ENCODE data around the gene HNF4A.

DNA sequence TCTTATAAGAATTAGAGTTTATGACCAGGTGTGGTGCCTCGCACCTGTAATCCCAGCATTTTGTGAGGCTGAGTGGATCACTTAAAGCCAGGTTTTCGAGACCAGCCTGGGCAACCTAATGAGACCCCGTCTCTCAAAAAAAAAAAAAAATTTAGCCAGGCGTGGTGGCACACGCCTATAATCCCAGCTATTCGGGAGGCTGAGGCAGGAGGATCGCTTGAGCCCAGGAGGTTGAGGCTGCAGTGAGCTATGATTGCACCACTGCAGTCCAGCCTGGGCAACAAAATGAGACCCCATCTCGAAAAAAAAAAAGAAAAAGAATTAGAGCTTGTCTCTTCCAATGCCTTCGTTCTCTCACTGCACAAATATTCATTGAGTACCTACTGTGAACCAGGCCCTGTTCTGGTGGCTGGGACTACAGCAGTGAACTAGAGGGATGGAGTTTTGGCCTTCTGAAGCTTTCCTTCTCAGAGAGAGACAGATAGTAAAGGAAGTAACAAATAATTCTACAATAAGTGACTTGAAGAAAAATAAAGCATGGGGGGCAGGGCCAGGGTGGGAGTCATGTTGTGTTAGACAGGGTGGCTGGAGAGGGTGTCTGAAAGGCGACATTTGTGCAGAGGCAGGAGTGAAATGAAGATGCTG is 56.4 kb downstream of the HNF4A start:
- TF ChIP-seq, protein P1, sequence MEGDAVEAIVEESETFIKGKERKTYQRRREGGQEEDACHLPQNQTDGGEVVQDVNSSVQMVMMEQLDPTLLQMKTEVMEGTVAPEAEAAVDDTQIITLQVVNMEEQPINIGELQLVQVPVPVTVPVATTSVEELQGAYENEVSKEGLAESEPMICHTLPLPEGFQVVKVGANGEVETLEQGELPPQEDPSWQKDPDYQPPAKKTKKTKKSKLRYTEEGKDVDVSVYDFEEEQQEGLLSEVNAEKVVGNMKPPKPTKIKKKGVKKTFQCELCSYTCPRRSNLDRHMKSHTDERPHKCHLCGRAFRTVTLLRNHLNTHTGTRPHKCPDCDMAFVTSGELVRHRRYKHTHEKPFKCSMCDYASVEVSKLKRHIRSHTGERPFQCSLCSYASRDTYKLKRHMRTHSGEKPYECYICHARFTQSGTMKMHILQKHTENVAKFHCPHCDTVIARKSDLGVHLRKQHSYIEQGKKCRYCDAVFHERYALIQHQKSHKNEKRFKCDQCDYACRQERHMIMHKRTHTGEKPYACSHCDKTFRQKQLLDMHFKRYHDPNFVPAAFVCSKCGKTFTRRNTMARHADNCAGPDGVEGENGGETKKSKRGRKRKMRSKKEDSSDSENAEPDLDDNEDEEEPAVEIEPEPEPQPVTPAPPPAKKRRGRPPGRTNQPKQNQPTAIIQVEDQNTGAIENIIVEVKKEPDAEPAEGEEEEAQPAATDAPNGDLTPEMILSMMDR (IDR thresholded peaks at IDR 0.05), result no peak
- TF ChIP-seq EZH2 (IDR thresholded peaks at IDR 0.05; ENCODE audit: borderline replicate concordance, insufficient read depth, low read depth, low read length, poor library complexity, severe bottlenecking), result no peak

All from B cell (primary cell).